Hypothalamus (tissue), 51 donors: Measurements from ENCODE around the gene ZSCAN22.

Experiments
- DNase-seq, 51 donors: peaks; one replicate each; lab custom pipeline; 2025; lab: John Stamatoyannopoulos, UW

Gene ZSCAN22

DNA sequence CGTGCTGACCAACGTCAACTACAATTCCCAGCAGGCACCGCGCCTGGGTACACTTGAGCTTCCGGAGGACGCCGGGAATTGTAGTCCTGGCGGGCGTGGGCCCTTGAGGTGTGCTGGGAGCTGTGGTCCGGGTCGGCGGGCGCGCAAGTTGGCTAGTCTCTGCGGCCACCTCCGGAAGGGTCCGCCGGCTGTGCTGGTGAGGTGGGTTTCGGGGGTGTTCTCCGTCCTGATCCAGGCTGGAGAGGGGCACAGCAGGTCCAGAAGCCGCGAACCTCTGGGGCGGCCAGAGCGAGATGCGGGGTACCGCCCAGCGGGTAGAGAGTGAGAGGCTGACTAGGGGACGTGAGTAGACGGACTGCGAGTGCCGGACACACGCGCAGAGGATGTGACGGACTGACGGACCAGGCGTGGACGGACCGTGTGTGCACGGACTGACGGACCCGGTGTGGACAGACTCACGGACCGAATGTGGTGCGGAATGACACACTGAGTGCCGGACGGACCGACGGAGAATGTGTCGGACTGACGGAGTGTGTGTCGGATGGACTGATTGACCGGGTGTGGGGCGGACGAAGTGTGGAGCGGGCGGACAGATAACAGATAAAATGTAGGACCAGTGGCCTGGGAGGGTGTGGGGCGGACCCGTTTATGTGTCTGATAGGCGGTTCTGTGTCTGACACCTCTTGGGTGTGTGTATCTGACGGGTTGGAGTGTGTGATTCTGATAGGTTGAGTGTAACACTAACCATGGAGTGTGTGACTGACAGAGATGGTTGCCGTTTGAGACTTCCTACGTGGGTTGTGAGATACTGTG, at the start of gene ZSCAN22:
ZSCAN22 (plus strand) TSS at position 81 of the 813 bp plus-strand sequence. CDS start 7,809 bp downstream, outside the sequence.
- DNase-seq, result peak; percentile 82 to 100 (median 96)

GRCh38 chr19:58277197-58277596, 49.6 kb upstream of the ZSCAN22 start:
- DNase-seq, result no peak

GRCh38 chr19:58277748-58278540, 48.9 kb upstream of the ZSCAN22 start:
- DNase-seq, result no peak

- peak; percentile 82 to 98 (median 95) for DNase-seq
These were observed 48.2 kb upstream of the ZSCAN22 start, which contains the start of gene ZNF8 for GRCh38 chr19:58278541-58279041. ZNF8 (plus strand) TSS chr19:58278955; CDS start chr19:58279082, 127 bp downstream.

- DNase-seq, result peak in 45 of 51 donors; percentile 14 to 85 (median 63)
These were observed 47.5 kb upstream of the ZSCAN22 start for GRCh38 chr19:58279042-58279924.

GRCh38 chr19:58279925-58280316, 46.9 kb upstream of the ZSCAN22 start:
- DNase-seq, result no peak

- DNase-seq, result peak in 1 of 51 donors; percentile 12
These were observed 42.6 kb upstream of the ZSCAN22 start for GRCh38 chr19:58284199-58284598.

DNA sequence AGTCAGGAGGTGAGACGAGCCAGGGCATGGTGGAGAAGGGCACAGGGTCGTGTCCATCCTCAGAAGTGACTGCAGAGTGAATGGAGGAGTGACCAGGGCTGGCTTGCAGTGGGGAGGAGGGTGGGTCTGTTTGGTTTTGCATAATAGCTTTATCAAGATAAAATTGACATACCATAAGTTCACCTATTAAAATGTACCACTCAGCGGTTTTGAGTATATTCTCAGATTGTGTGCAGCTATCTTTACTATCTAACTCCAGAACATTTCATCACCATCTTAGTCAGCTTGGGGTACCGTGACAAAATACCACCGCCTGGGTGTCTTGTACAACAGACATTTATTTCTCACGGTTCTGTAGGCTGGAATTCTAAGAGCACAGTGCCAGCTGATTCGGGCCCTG, 34.9 kb upstream of the ZSCAN22 start:
- no peak for DNase-seq

- DNase-seq, result no peak
These were observed 31.9 kb upstream of the ZSCAN22 start for GRCh38 chr19:58294743-58295374.

- DNase-seq, result no peak
These were observed 30.7 kb upstream of the ZSCAN22 start for GRCh38 chr19:58296104-58296503.

- DNase-seq, result no peak
These were observed 26.2 kb upstream of the ZSCAN22 start for GRCh38 chr19:58300620-58301019.

DNA sequence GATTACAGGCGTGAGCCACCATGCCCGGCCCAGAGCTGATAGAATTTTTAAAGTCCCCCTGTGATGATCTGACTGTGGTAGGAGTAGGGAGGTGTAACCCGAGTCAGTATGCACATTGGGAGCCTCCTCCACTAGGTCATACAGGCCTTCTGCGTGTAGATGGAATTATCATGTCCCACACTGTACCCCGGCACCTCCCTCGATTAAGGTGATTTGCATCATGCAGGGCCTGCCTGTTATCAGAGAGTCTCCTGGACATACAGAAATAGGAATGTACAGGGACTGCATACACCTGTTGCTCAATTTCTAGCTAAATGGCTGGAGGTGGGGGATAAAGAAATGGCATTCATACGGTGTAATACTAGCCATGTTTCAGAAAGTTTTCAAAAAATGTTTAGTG, 22.5 kb upstream of the ZSCAN22 start:
- DNase-seq, result no peak

- DNase-seq, result no peak
These were observed 22.1 kb upstream of the ZSCAN22 start for GRCh38 chr19:58304748-58305064.

DNA sequence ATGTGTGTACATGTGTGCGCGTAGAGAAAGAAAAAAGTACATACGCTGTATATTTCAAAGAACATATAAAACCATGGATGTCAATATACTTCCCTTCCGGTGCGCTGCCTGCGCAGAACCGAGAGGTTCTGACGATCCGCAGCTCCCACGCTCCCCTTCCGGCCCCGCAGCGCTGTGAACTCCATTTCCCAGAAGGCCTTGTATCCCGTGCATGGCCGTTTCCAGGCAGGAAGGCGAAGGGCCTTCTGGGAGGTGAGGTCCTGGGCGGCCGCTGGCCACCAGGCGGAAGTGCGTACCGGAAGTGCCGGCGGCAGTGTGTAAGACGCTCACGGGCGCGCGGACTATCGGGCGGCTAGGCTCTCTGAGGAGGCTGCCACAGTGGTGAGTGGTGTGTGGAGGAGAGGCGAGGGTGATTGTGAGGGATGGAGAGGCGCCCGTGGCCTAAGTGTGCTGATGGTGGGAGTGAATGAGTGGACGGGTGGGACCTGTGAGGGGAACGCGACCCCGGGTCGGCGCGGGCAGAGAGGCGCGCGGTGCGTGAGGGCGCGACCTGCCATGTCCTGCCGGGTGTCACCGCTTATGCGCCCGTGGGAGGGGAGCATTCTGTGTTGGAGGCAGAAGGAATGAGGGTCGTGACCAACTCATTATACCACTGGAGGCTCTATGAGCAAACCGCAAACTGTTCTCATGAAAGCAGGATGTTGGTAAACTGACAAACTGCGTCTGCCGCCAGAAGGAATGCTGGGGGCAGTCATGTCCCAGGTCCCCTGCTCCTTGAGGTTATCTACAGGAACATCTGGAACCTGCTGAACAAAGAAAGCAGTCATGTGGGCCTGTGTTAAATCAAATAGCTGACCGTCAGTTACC, 21.5 kb upstream of the ZSCAN22 start, which contains the start of gene ERVK3-1:
ERVK3-1 (plus strand) TSS at position 313 of the 867 bp plus-strand sequence. CDS start 6,792 bp downstream, outside the sequence.
- peak; percentile 34 to 98 (median 93) for DNase-seq

DNA sequence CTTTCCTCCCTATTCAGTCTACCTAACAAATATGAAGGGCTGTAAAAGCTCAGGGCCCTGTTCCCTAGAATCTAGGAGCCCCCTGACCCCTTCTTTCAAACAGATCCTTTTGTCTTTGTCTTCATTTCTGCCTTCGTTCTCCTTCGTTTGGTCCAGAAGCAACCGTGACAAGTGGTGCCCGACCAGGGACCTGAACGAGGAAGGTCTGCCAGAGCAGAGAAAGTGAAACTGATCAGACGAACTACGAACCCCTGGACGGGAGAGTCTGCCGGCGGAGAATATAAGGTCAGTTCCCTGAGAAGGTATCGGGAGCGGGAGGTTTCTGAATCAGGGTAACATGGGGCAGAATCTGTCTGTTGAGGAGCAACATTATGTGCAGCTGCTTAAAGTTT, 20.9 kb upstream of the ZSCAN22 start:
- DNase-seq, result no peak

- no peak for DNase-seq
These were observed 19.1 kb upstream of the ZSCAN22 start for GRCh38 chr19:58307736-58308135.

GRCh38 chr19:58310685-58311084, 16.1 kb upstream of the ZSCAN22 start:
- peak in 28 of 51 donors; percentile 0 to 52 (median 17) for DNase-seq

DNA sequence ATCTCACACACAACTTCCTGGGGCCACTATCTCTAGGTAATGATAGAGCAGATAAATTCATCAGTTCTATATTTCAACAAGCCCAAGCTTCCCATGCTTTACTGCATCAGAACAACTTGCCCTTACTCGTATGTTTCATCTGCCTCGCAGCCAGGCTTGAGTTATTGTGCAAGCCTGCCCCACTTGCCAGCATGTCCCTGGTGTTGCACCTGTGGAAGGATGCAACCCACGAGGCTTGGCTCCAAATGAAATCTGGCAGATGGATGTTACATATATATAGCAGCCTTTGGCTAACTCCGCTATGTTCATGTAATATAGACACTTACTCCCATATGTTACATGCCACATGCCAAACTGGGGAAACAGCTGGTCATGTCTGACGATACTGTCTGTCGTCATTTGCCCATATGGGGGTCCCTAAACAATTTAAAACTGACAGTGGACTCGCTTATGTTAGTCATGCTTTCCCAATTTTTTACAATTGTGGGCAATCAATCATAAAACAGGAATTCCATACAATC, 15.4 kb upstream of the ZSCAN22 start:
- DNase-seq, result peak in 1 of 51 donors; percentile 14

DNA sequence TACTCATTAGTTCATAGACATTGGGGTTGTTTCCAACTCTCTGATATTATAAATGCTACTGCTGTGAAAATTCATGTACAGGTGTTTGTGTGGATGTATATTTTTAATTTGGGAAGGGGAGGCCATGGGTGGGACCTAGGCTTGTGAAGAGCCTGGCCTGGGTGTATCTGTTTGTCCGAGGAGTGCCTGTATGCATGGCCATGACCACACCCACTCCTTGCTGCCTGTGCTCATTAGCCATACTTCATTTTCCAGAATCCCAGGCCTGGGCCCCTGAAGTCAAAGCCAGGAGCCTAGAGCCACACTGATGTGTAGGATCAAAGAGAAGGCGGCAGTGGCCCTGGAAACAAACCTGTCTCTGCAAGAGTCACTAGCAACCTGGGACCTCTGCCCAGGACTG, 11.2 kb upstream of the ZSCAN22 start:
- no peak for DNase-seq
